GM10248 (cell line): ENCODE measurements around the gene ABAT.

Experiments used
- CTCF ChIA-PET: fragments of 300-600 bp; sonication (Branson Sonifier 250); formaldehyde crosslinking; extraction: SDS; loops from one replicate; lab custom pipeline; 2021; ENCODE audit warnings: antibody characterized with exemption; lab: Yijun Ruan, JAX
- POLR2A ChIA-PET: fragments of 350-650 bp; sonication (Branson Sonifier 250); formaldehyde crosslinking; extraction: SDS; loops from one replicate; lab custom pipeline; 2020; ENCODE audit warnings: antibody characterized with exemption; lab: Yijun Ruan, JAX
- DNase-seq: peaks from one replicate; pipeline ENCODE4 v3.0.0; 2012; ENCODE audit errors: extremely low spot score
- TF ChIP-seq, protein P1 (sequence below): IDR thresholded peaks from 2 replicates; pipeline ENCODE4 v1.5.1; 2012; ENCODE audit warnings: mild to moderate bottlenecking, low read depth; ENCODE audit errors: extremely low read depth, missing control alignments, control extremely low read depth

The ABAT gene

DNA sequence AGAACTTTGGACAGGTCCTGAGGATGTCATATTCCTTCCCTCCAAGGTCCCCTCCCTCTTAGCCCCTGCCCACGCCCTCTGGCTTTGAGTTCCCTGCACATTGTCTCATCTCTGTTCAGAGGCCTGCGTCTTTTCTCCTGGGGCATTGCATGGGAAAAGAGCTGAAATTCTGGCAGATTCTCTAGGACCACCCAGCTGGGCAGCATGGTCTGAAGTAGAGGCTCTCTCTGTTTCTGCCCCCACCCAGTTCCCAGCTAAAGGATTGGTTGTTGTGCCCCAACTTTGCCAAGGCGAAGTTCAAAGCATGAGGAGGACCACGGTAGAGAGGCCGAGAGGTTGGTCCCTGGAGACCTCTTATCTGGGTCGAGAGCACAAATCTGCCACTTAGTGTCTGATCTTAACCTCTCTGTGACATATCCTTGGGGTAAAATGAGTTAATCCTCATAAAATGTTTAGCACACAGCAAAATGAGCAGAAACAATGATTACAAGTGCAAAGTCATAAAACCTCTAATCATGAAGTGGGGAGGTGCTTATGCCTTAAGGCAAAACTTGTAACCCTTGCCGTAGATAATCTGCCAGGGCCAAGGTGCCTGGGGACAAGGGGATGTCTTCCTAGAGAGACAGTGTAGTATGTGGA, 2.4 kb downstream of the ABAT start:
- ChIA-PET POLR2A (no interaction called here), CTCF (interaction anchor here (1.5 kb wide), 1 partner anchor 16 kb away, joined by 4 read pairs; no protein-coding TSS in a partner anchor)
- no peak for DNase-seq
- TF ChIP-seq, protein P1, sequence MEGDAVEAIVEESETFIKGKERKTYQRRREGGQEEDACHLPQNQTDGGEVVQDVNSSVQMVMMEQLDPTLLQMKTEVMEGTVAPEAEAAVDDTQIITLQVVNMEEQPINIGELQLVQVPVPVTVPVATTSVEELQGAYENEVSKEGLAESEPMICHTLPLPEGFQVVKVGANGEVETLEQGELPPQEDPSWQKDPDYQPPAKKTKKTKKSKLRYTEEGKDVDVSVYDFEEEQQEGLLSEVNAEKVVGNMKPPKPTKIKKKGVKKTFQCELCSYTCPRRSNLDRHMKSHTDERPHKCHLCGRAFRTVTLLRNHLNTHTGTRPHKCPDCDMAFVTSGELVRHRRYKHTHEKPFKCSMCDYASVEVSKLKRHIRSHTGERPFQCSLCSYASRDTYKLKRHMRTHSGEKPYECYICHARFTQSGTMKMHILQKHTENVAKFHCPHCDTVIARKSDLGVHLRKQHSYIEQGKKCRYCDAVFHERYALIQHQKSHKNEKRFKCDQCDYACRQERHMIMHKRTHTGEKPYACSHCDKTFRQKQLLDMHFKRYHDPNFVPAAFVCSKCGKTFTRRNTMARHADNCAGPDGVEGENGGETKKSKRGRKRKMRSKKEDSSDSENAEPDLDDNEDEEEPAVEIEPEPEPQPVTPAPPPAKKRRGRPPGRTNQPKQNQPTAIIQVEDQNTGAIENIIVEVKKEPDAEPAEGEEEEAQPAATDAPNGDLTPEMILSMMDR: no peak

DNA sequence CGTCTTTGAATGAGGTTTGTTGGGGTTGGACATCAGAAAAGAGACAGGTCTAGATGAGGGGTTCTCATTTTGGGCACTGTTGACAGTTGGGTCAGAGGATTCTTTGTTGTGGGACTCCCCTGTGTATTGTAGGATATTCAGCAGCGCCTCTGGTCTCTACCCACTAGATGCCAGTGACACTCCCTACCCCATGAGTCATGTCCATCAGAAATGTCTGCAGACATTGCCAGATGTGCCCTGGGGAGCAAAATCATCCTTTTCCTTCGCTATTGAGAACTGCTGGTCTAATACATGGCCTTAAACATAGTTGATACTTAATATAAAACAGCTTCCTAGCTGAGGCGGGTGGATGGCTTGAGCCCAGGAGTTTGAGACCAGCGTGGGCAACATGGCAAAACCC, 3.1 kb downstream of the ABAT start:
- DNase-seq: no peak
- ChIA-PET CTCF (no interaction called here), POLR2A (no interaction called here)
- TF ChIP-seq, protein P1: no peak

DNA sequence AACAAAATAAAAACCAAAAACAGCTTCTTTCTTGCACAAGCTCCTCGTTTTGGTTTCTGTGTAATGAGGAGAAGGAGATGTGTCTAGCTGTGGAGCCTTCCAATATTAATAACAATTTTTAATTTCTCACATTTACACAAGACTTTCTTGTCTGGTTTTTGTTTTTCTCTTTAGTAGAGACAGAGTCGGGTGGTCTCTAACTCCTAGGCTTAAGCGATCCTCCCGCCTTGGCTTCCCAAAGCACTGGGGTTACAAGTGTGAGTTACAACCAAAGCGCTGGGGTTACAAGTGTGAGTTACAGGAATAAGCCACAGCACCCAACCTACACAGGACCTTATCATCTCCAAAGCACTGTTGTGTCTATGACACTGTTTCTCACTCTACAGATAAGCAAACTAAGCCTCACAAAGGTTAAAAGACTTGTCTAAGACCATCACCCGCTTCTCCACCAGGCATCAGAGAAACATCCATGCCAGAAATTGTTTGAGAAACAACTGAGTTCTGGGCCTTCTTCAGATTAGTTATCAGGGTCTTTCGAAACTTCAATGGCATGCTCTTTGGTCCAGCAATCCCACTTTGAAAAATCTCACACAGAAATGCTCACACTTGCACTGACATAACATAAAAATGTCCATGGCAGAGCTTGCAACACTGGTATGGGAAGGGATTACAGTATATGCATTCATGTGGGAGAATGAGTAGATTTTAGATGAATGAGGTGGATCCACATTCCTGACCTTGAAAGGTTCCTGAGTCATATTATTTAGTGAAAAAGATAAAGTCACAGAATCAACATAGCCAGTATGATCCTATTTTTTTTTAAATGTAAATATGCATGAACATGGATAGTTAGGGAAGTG, 3.9 kb downstream of the ABAT start:
- TF ChIP-seq, protein P1: no peak
- ChIA-PET CTCF (no interaction called here), POLR2A (no interaction called here)
- DNase-seq: no peak

DNA sequence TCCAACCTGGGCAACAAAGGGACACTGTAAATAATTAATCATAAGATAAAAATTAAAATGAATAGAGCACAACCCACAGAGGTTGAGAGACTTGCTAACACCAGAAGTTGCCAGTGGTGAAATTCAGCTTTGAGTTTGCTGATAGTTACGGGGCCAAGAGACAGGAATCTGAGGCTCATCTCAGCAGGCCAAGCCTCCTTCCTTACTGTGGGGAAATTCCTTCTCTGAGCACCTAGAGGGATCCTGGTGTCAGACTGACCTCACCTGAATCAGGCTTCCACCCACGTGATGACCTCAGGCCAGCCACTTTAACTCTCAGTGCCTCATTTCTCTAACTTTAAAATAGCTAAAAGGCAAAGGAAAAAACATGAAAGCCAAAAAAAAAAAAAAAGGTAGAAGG, 4.7 kb downstream of the ABAT start:
- DNase-seq: no peak
- ChIA-PET CTCF (interaction anchor here (1.0 to 1.2 kb wide), 2 partner anchors 19 to 212 kb away, joined by 3 read pairs; no protein-coding TSS in a partner anchor), POLR2A (no interaction called here)

DNA sequence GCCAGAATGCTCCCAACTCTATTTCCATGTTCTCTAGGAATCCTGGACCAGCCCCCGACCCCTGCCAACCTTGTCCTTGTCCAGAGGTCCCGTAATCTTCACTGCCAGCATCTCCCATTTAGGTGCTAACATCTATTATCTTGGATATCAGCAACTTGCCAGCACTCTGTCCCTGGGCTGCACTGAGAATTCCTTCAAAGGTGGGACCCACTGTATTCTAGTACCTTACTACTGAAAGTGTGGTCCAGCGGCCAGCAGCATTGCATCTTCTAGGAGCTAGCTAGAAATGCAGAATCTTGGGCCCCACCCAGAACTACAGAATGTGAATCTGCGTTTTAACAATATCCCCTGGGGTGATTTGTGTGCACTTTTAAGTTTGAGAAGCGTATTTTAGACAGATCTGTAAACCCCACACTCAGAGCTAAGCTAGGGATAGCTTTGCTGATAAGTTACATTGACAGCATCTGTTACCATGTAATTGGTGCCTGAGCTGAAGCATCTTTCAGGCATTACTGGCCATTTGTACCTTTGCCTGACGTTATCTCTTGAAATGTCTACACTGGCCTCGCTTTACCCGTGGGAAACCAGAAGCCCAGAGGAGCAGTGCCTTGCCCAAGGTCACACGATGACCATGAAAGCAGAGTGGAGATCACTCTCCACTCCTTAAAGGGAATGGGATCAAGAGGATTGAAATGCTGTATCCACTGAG, 8.3 kb downstream of the ABAT start:
- ChIA-PET CTCF (no interaction called here), POLR2A (no interaction called here)
- DNase-seq: no peak
- TF ChIP-seq, protein P1: no peak

More for the DNA sequence above, 4.7 kb downstream of the ABAT start:
- TF ChIP-seq, protein P1: no peak

DNA sequence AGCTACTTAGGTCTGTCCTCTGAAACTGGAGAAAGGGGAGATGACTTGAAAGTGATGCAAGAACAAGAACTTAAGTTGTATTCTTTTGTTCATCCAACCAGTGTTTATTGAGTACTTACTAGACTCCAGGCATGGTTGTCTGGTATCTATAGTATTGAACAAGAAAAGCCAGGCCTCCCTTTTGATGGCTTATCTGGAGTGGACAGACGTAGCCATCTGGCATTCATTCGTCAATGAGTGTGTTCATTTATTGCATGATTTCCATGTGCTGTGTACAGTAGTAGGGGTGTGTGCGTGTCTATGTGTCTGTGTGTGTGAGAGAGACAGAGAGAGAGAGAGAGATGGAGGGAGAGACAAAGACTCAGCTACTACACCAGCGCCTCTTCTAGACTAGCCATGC, 9.2 kb downstream of the ABAT start:
- CTCF ChIA-PET: no interaction called here
- no peak for DNase-seq
- POLR2A ChIA-PET: no interaction called here
- TF ChIP-seq, protein P1: no peak
